Measurements from ENCODE around the gene FRK.

Gene FRK

GRCh38 chr6:115887891-115888290, 172.8 kb downstream of the FRK start:
- Histone ChIP-seq H3K27ac (ENCODE audit: low read length, poor library complexity, severe bottlenecking) (no peak overlapping the region), H2BK15ac (ENCODE audit: low read depth, poor library complexity, severe bottlenecking) (no peak overlapping the region), H3K27me3 (ENCODE audit: control insufficient read depth in 1 of 2, insufficient read depth in 1 of 2, low read length in 2 of 2) (no peaks in the 10 kb centered on the region), H3K4me1 (ENCODE audit: control insufficient read depth, insufficient read depth, low read depth, low read length) (peaks cover 3% of the 10 kb centered on the region), H3K4me3 (ENCODE audit: insufficient read depth in 1 of 2, low read depth in 1 of 2, low read length in 2 of 2) (no peak overlapping the region), H2BK5ac (ENCODE audit: low read depth, low read length, poor library complexity, severe bottlenecking) (no peak overlapping the region), H3K9me3 (ENCODE audit: control insufficient read depth, low read length) (no peaks in the 10 kb centered on the region), H3K18ac (ENCODE audit: low read depth in 1 of 2, low read length in 2 of 2) (no peak overlapping the region), H3K14ac (ENCODE audit: low read length in 2 of 2) (no peak overlapping the region), H2BK12ac (ENCODE audit: low read length in 2 of 2) (no peak overlapping the region), H3K4me2 (ENCODE audit: low read length, poor library complexity, severe bottlenecking) (no peak overlapping the region), H2AK5ac (ENCODE audit: low read length, severe bottlenecking) (no peak overlapping the region), H3K4ac (ENCODE audit: low read depth in 1 of 2, low read length in 2 of 2) (no peak overlapping the region), H3K36me3 (ENCODE audit: control insufficient read depth in 1 of 2, insufficient read depth in 2 of 2, low read depth in 1 of 2, low read length in 2 of 2) (no peaks in the 10 kb centered on the region), H3K9ac (ENCODE audit: low read length) (no peak overlapping the region), H3K23ac (ENCODE audit: low read length in 2 of 2) (no peak overlapping the region), H3K79me1 (replicated peaks; ENCODE audit: low read length, poor library complexity, severe bottlenecking) (no peaks in the 10 kb centered on the region), H4K91ac (ENCODE audit: low read length) (no peak overlapping the region), H4K8ac (ENCODE audit: low read length) (no peak overlapping the region), H2BK120ac (ENCODE audit: low read depth, low read length) (no peak overlapping the region), H2AFZ (ENCODE audit: low read depth, low read length) (no peak overlapping the region)
- no peak for DNase-seq
- WGBS: 94% methylated on average over 6 of the region's 7 CpGs

- no peak for DNase-seq
- H3K27ac ChIP-seq (ENCODE audit: low read length, poor library complexity, severe bottlenecking): no peak overlapping the region
Measured at GRCh38 chr6:115885636-115886366, 174.9 kb downstream of the FRK start.

GRCh38 chr6:115882771-115883170, 177.9 kb downstream of the FRK start:
- Histone ChIP-seq H3K4me2 (ENCODE audit: low read length, poor library complexity, severe bottlenecking) (no peak overlapping the region), H2AFZ (ENCODE audit: low read depth, low read length) (no peak overlapping the region), H3K4ac (ENCODE audit: low read depth in 1 of 2, low read length in 2 of 2) (no peak overlapping the region), H2BK12ac (ENCODE audit: low read length in 2 of 2) (no peak overlapping the region), H3K4me3 (ENCODE audit: insufficient read depth in 1 of 2, low read depth in 1 of 2, low read length in 2 of 2) (no peak overlapping the region), H2BK15ac (ENCODE audit: low read depth, poor library complexity, severe bottlenecking) (no peak overlapping the region), H3K18ac (ENCODE audit: low read depth in 1 of 2, low read length in 2 of 2) (no peak overlapping the region), H2AK5ac (ENCODE audit: low read length, severe bottlenecking) (no peak overlapping the region), H4K91ac (ENCODE audit: low read length) (no peak overlapping the region), H3K23ac (ENCODE audit: low read length in 2 of 2) (no peak overlapping the region), H2BK120ac (ENCODE audit: low read depth, low read length) (no peak overlapping the region), H3K4me1 (ENCODE audit: control insufficient read depth, insufficient read depth, low read depth, low read length) (no peaks in the 10 kb centered on the region), H3K9ac (ENCODE audit: low read length) (no peak overlapping the region), H4K8ac (ENCODE audit: low read length) (no peak overlapping the region), H3K9me3 (ENCODE audit: control insufficient read depth, low read length) (no peaks in the 10 kb centered on the region), H3K36me3 (ENCODE audit: control insufficient read depth in 1 of 2, insufficient read depth in 2 of 2, low read depth in 1 of 2, low read length in 2 of 2) (no peaks in the 10 kb centered on the region), H3K27ac (ENCODE audit: low read length, poor library complexity, severe bottlenecking) (no peak overlapping the region), H3K14ac (ENCODE audit: low read length in 2 of 2) (no peak overlapping the region), H3K79me1 (replicated peaks; ENCODE audit: low read length, poor library complexity, severe bottlenecking) (no peaks in the 10 kb centered on the region), H2BK5ac (ENCODE audit: low read depth, low read length, poor library complexity, severe bottlenecking) (no peak overlapping the region), H3K27me3 (ENCODE audit: control insufficient read depth in 1 of 2, insufficient read depth in 1 of 2, low read length in 2 of 2) (peaks cover 0 to 4% of the 10 kb centered on the region in 2 experiments)
- WGBS: 98% methylated on average over 2 of the region's 2 CpGs
- no peak for DNase-seq

More at GRCh38 chr6:115885636-115886366, 174.9 kb downstream of the FRK start:
- Histone ChIP-seq H2BK120ac (ENCODE audit: low read depth, low read length) (no peak overlapping the region), H2BK5ac (ENCODE audit: low read depth, low read length, poor library complexity, severe bottlenecking) (no peak overlapping the region), H2BK12ac (ENCODE audit: low read length in 2 of 2) (no peak overlapping the region), H3K4ac (ENCODE audit: low read depth in 1 of 2, low read length in 2 of 2) (no peak overlapping the region), H4K91ac (ENCODE audit: low read length) (no peak overlapping the region), H3K79me1 (replicated peaks; ENCODE audit: low read length, poor library complexity, severe bottlenecking) (no peaks in the 10 kb centered on the region), H2BK15ac (ENCODE audit: low read depth, poor library complexity, severe bottlenecking) (no peak overlapping the region), H3K36me3 (ENCODE audit: control insufficient read depth in 1 of 2, insufficient read depth in 2 of 2, low read depth in 1 of 2, low read length in 2 of 2) (no peaks in the 10 kb centered on the region), H3K4me1 (ENCODE audit: control insufficient read depth, insufficient read depth, low read depth, low read length) (peaks cover 3% of the 10 kb centered on the region), H4K8ac (ENCODE audit: low read length) (no peak overlapping the region), H3K9ac (ENCODE audit: low read length) (no peak overlapping the region), H2AFZ (ENCODE audit: low read depth, low read length) (no peak overlapping the region), H3K4me3 (ENCODE audit: insufficient read depth in 1 of 2, low read depth in 1 of 2, low read length in 2 of 2) (no peak overlapping the region), H3K9me3 (ENCODE audit: control insufficient read depth, low read length) (no peaks in the 10 kb centered on the region), H3K23ac (ENCODE audit: low read length in 2 of 2) (no peak overlapping the region), H3K18ac (ENCODE audit: low read depth in 1 of 2, low read length in 2 of 2) (no peak overlapping the region), H3K27me3 (ENCODE audit: control insufficient read depth in 1 of 2, insufficient read depth in 1 of 2, low read length in 2 of 2) (no peaks in the 10 kb centered on the region), H2AK5ac (ENCODE audit: low read length, severe bottlenecking) (no peak overlapping the region), H3K14ac (ENCODE audit: low read length in 2 of 2) (no peak overlapping the region), H3K4me2 (ENCODE audit: low read length, poor library complexity, severe bottlenecking) (no peak overlapping the region)
- WGBS: 86% methylated on average over 3 of the region's 4 CpGs

- no peak overlapping the region for H3K27ac ChIP-seq (ENCODE audit: low read length, poor library complexity, severe bottlenecking)
- H3K4ac ChIP-seq (ENCODE audit: low read depth in 1 of 2, low read length in 2 of 2): no peak overlapping the region
- no peak overlapping the region for H2BK120ac ChIP-seq (ENCODE audit: low read depth, low read length)
- H3K36me3 ChIP-seq (ENCODE audit: control insufficient read depth in 1 of 2, insufficient read depth in 2 of 2, low read depth in 1 of 2, low read length in 2 of 2): no peaks in the 10 kb centered on the region
- H2BK12ac ChIP-seq (ENCODE audit: low read length in 2 of 2): no peak overlapping the region
- no peak overlapping the region for H3K4me3 ChIP-seq (ENCODE audit: insufficient read depth in 1 of 2, low read depth in 1 of 2, low read length in 2 of 2)
- H3K4me2 ChIP-seq (ENCODE audit: low read length, poor library complexity, severe bottlenecking): no peak overlapping the region
- no peaks in the 10 kb centered on the region for H3K79me1 ChIP-seq (replicated peaks; ENCODE audit: low read length, poor library complexity, severe bottlenecking)
- no peak overlapping the region for H3K14ac ChIP-seq (ENCODE audit: low read length in 2 of 2)
- H3K9ac ChIP-seq (ENCODE audit: low read length): no peak overlapping the region
- 67% methylated on average over 1 of the region's 5 CpGs for WGBS
- no peak overlapping the region for H4K8ac ChIP-seq (ENCODE audit: low read length)
- no peaks in the 10 kb centered on the region for H3K4me1 ChIP-seq (ENCODE audit: control insufficient read depth, insufficient read depth, low read depth, low read length)
- peak; percentile 5 for DNase-seq
- H3K9me3 ChIP-seq (ENCODE audit: control insufficient read depth, low read length): no peaks in the 10 kb centered on the region
- no peak overlapping the region for H3K23ac ChIP-seq (ENCODE audit: low read length in 2 of 2)
- no peak overlapping the region for H2AFZ ChIP-seq (ENCODE audit: low read depth, low read length)
- no peak overlapping the region for H3K18ac ChIP-seq (ENCODE audit: low read depth in 1 of 2, low read length in 2 of 2)
- H4K91ac ChIP-seq (ENCODE audit: low read length): no peak overlapping the region
- no peak overlapping the region for H2BK5ac ChIP-seq (ENCODE audit: low read depth, low read length, poor library complexity, severe bottlenecking)
- no peak overlapping the region for H2AK5ac ChIP-seq (ENCODE audit: low read length, severe bottlenecking)
- H2BK15ac ChIP-seq (ENCODE audit: low read depth, poor library complexity, severe bottlenecking): no peak overlapping the region
- peaks cover 0 to 4% of the 10 kb centered on the region in 2 experiments for H3K27me3 ChIP-seq (ENCODE audit: control insufficient read depth in 1 of 2, insufficient read depth in 1 of 2, low read length in 2 of 2)
Measured at GRCh38 chr6:115882174-115882573, 178.5 kb downstream of the FRK start.
